Adrenal gland (tissue), 12 donors: ENCODE results near the gene TNFRSF1B. TPM values are rescaled to one million over a fixed set of nuclear protein-coding genes. Genes with fewer than 3 reads are reported as not detected.
A peak's percentile ranks its signal among the peaks of the same experiment; 100 is the strongest.

ENCODE experiments used
- DNase-seq, 7 donors: peaks; one replicate each; pipeline ENCODE4 v3.0.0-alpha.2; 2019 to 2020
- H3K27ac ChIP-seq, 5 donors: fragments of 200-600 bp; sonication (generic) in 4 of 5; 1 replicate in 3 of 5; 2 replicates in 2 of 5; pipeline versions ENCODE4 v1.5.1 to v1.8.0; 2016 to 2020; ENCODE audit warnings: mild to moderate bottlenecking in 1 of 5
- H3K27me3 ChIP-seq: fragments of 200-600 bp; 2 replicates; pipeline ENCODE4 v1.8.0; 2021
- H3K36me3 ChIP-seq, 2 donors: fragments of 200-600 bp; replicated peaks in 1 of 2; 1 replicate in 1 of 2; 2 replicates in 1 of 2; pipeline versions ENCODE4 v1.5.1 to v1.8.0; 2018 to 2022
- H3K4me1 ChIP-seq, 2 donors: fragments of 200-600 bp; replicated peaks in 1 of 2; 1 replicate in 1 of 2; 2 replicates in 1 of 2; pipeline versions ENCODE4 v1.5.1 to v1.8.0; 2018 to 2021
- H3K4me3 ChIP-seq, 4 donors: fragments of 200-600 bp; sonication (generic) in 3 of 4; one replicate each; pipeline ENCODE4 v1.5.1; 2016 to 2018
- H3K9me3 ChIP-seq, 3 donors: fragments of 200-600 bp; sonication (generic) in 1 of 3; replicated peaks in 1 of 3; 1 replicate in 2 of 3; 2 replicates in 1 of 3; pipeline versions ENCODE4 v1.5.1 to v1.8.0; 2016 to 2021
- POLR2A ChIP-seq, 2 donors: fragments of 450-650 bp; IDR thresholded peaks; one replicate each; pipeline ENCODE4 v1.6.1; 2017; ENCODE audit warnings: antibody characterized with exemption in 2 of 2, mild to moderate bottlenecking in 2 of 2, moderate library complexity in 1 of 2
- WGBS, 4 donors: extraction: QIAGEN DNeasy Blood & Tissue Kit in 2 of 4; methylation state at CpG; one replicate each; pipeline versions ENCODE4 v1.1.5 to v1.1.7; 2013 to 2017; 5-methylcytosine and 5-hydroxymethylcytosine counted together
- intact Hi-C, 2 donors: fragments of 100-400 bp; cut with DNase I; formaldehyde crosslinking; loops; one replicate each; pipeline versions ENCODE4 v1.14.1 to v1.15.0; 2022 to 2023
- polyA plus RNA-seq, 3 donors: library from polyadenylated mRNA; stranded (reverse); fragments of 200-250 nt in 2 of 3; fragments of 350-450 nt in 1 of 3; fragmentation: Illumina TruSeq in 1 of 3; extraction: RNeasy Lipid Tissue Mini Kit (QIAGEN cat#74804) in 1 of 3; gene quantifications; one replicate each; pipeline ENCODE4 v1.2.3, GENCODE V29; 2013 to 2014
- total RNA-seq, 9 donors: library from RNA; depleted of rRNA in 4 of 9; stranded (reverse); fragments of >200 nt in 4 of 9; fragments of 120-200 nt in 1 of 9; fragmentation: NEBNext Ultra II Directional in 1 of 9; extraction: Animal tissue kit (Norgen Biotek cat#: 25700) in 1 of 9; gene quantifications; one replicate each; pipeline versions ENCODE4 v1.1.0 to v1.2.4, GENCODE V29; 2013 to 2023
- TF ChIP-seq, protein P1 (sequence below), 6 experiments: fragments of 450-650 bp in 4 of 6; fragments of 200-600 bp in 2 of 6; sonication (generic) in 1 of 6; IDR thresholded peaks; 1 replicate in 5 of 6; 2 replicates in 1 of 6; pipeline versions ENCODE4 v1.5.1 to v1.8.0; 2016 to 2021; ENCODE audit warnings: antibody characterized with exemption in 6 of 6, mild to moderate bottlenecking in 2 of 6, moderate library complexity in 1 of 6
- donor health status: healthy with polysubstance abuse.
- donor health status: Bipolar disorder and iron deficiency.
- donor health status: DM: yes; HTN: yes; CAD: no.
- donor health status: DM: no; HTN: no; CAD: no.
- donor health status: DM: no; HTN: no; CAD: no.
- donor health status: DM: yes; HTN: yes; CAD: no.

The TNFRSF1B gene
- total and polyA plus RNA-seq, 12 donors, result 4.0 to 58.3 (median 32.5) TPM

DNA sequence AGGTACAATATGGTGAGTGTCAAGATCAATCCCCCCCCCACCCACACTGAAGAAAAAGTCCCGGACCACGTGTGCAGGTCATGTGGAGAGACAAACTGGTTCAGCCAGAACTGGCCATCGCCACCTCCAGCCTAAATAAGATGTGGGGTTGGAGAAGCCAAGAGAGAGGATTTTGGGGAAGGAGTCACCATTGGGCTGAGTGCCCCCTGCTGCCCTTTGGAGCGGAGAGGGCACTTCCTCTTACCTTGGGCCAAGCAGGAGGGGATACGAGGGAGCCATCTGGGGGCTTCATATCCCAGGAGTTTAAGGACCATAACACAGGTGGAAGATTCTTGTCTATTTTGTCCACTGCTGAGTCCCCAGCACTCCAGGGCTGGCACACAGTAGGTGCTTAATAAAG lies 2.6 kb upstream of the TNFRSF1B start:
- no peak overlapping the region for H3K27ac ChIP-seq
- no peaks in the 10 kb centered on the region for H3K36me3 ChIP-seq
- no peaks in the 10 kb centered on the region for H3K9me3 ChIP-seq
- TF ChIP-seq, protein P1, sequence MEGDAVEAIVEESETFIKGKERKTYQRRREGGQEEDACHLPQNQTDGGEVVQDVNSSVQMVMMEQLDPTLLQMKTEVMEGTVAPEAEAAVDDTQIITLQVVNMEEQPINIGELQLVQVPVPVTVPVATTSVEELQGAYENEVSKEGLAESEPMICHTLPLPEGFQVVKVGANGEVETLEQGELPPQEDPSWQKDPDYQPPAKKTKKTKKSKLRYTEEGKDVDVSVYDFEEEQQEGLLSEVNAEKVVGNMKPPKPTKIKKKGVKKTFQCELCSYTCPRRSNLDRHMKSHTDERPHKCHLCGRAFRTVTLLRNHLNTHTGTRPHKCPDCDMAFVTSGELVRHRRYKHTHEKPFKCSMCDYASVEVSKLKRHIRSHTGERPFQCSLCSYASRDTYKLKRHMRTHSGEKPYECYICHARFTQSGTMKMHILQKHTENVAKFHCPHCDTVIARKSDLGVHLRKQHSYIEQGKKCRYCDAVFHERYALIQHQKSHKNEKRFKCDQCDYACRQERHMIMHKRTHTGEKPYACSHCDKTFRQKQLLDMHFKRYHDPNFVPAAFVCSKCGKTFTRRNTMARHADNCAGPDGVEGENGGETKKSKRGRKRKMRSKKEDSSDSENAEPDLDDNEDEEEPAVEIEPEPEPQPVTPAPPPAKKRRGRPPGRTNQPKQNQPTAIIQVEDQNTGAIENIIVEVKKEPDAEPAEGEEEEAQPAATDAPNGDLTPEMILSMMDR (IDR thresholded peaks at IDR 0.05), result no peak
- TF ChIP-seq POLR2A (IDR thresholded peaks at IDR 0.05), result no peak
- H3K4me3 ChIP-seq, result no peak overlapping the region
- no peak for DNase-seq
- H3K4me1 ChIP-seq, result peaks cover 17 to 24% of the 10 kb centered on the region in 2 donors
- no peaks in the 10 kb centered on the region for H3K27me3 ChIP-seq
- intact Hi-C loops, result no loop called here
- 78 to 96% (median 86%) methylated on average over 5 of the region's 5 CpGs for WGBS, 4 donors

GRCh38 chr1:12165342-12165741 lies 1.4 kb upstream of the TNFRSF1B start:
- Histone ChIP-seq H3K9me3 (no peaks in the 10 kb centered on the region), H3K4me3 (no peak overlapping the region), H3K27ac (no peak overlapping the region), H3K4me1 (peaks cover 17 to 34% of the 10 kb centered on the region in 2 donors), H3K36me3 (no peaks in the 10 kb centered on the region), H3K27me3 (no peaks in the 10 kb centered on the region)
- DNase-seq, result no peak
- intact Hi-C loops, result no loop called here
- WGBS, 4 donors, result 92 to 94% (median 94%) methylated on average over 3 to 4 of the region's 4 CpGs
- TF ChIP-seq, protein P1 (IDR thresholded peaks at IDR 0.05), result no peak
- no peak for TF ChIP-seq POLR2A (IDR thresholded peaks at IDR 0.05)

DNA sequence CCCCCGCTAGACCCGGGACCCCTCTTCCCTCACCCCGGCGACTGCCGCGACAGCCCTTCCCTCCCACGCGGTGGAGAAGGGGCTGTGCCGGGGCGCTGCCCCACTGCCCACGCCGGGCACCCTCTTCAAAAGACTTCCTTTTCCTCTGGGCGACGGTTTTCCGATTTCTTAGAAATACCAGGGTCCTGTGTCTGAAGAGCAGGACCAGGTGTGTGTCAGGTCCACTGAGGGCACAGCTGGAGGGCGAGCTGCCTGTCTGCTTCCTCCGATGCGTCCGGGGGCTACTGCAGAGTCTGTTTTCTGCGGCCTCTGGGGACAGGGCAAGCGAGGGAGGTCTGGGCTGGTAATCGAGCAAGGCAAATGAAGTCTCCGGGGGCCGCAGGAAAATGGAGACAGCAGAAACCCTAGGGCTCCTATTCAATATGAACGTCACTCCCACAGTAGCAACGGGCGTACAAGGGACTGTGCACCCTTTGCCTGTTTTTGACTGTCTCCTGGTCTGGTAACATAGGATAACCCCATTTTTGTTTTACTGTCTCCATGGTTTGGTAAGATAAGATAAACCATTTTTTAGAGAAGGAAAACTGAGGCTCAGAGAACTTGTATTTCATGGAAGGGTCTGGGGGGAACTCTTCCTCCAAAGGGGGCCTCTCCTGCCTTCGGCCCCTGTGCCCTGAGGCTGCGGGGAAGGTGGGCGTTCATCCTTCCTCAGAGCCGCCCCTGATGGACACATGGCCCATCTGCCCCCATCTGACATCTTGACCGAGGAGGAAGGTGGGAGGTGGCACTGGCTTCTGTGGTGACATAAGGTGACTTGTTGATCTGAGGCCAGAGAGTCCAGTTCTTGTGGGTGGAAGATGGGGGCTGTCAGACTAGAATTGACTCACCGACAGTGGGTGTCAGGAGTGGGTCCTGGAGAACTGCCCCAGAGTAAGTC lies 970 bp downstream of the TNFRSF1B start:
- intact Hi-C loops, result no loop called here
- peak overlapping the region in 4 of 5 donors; percentile 36 to 88 (median 80) for H3K27ac ChIP-seq
- H3K36me3 ChIP-seq, result no peaks in the 10 kb centered on the region
- peak overlapping the region in 2 of 4 donors; percentile 20 to 88 for H3K4me3 ChIP-seq
- DNase-seq, result no peak
- TF ChIP-seq POLR2A (IDR thresholded peaks at IDR 0.05), result no peak
- TF ChIP-seq, protein P1 (IDR thresholded peaks at IDR 0.05), result no peak
- WGBS, 4 donors, result 38 to 49% (median 47%) methylated on average over 17 to 33 of the region's 33 CpGs
- H3K4me1 ChIP-seq, result peaks cover 0 to 29% of the 10 kb centered on the region in 2 donors
- H3K27me3 ChIP-seq, result no peaks in the 10 kb centered on the region
- no peaks in the 10 kb centered on the region for H3K9me3 ChIP-seq

GRCh38 chr1:12168451-12169160 lies 1.8 kb downstream of the TNFRSF1B start:
- no peak for DNase-seq
- no peak for TF ChIP-seq POLR2A (IDR thresholded peaks at IDR 0.05)
- TF ChIP-seq, protein P1 (IDR thresholded peaks at IDR 0.05), result no peak
- 63 to 77% (median 68%) methylated on average over 15 to 17 of the region's 17 CpGs for WGBS, 4 donors
- Histone ChIP-seq H3K27me3 (no peaks in the 10 kb centered on the region), H3K9me3 (no peaks in the 10 kb centered on the region), H3K4me1 (peaks cover 0 to 38% of the 10 kb centered on the region in 2 donors), H3K36me3 (no peaks in the 10 kb centered on the region), H3K27ac (peak overlapping the region in 3 of 5 donors; percentile 36 to 88 (median 86)), H3K4me3 (peak overlapping the region in 1 of 4 donors; percentile 88)
- intact Hi-C loops, result no loop called here
